ENCODE measurements around the gene CD82.
"Not testable (repeated sequence)": the region's sequence is repeated elsewhere in the genome, so short reads cannot be mapped to it uniquely, and the experiment has no call there.

DNA sequence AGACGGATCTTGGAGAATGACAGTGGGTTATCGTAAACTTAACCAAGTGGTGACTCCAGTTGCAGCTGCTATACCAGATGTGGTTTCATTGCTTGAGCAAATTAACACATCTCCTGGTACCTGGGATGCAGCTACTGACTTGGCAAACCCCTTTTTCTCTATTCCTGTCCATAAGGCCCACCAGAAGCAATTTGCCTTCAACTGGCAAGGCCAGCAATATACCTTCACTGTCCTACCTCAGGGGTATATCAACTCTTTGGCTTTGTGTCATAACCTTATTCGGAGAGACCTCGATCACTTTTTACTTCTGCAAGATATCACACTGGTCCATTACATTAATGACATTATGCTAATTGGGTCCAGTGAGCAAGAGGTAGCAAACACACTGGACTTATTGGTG lies 18.5 kb upstream of the CD82 start:
- TF ChIP-seq, protein P1, sequence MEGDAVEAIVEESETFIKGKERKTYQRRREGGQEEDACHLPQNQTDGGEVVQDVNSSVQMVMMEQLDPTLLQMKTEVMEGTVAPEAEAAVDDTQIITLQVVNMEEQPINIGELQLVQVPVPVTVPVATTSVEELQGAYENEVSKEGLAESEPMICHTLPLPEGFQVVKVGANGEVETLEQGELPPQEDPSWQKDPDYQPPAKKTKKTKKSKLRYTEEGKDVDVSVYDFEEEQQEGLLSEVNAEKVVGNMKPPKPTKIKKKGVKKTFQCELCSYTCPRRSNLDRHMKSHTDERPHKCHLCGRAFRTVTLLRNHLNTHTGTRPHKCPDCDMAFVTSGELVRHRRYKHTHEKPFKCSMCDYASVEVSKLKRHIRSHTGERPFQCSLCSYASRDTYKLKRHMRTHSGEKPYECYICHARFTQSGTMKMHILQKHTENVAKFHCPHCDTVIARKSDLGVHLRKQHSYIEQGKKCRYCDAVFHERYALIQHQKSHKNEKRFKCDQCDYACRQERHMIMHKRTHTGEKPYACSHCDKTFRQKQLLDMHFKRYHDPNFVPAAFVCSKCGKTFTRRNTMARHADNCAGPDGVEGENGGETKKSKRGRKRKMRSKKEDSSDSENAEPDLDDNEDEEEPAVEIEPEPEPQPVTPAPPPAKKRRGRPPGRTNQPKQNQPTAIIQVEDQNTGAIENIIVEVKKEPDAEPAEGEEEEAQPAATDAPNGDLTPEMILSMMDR (IDR thresholded peaks at IDR 0.05), result not testable (repeated sequence)
- not testable (repeated sequence) for TF ChIP-seq POLR2A (IDR thresholded peaks at IDR 0.05)
